Neural cell (in vitro differentiated cells): ENCODE results near the gene MAPK10. TPM values are rescaled to one million over a fixed set of nuclear protein-coding genes. Genes with fewer than 3 reads are reported as not detected.
A peak's percentile ranks its signal among the peaks of the same experiment; 100 is the strongest.

ENCODE experiments used
- H2AFZ ChIP-seq: fragments of 200-600, 300-800 bp; sonication (generic), shearing (Covaris generic); 2 replicates; pipeline ENCODE4 v1.6.0; 2014; ENCODE audit warnings: low read depth, mild to moderate bottlenecking, antibody characterized with exemption, low read length, moderate library complexity
- H3F3A ChIP-seq: fragments of 200-600 bp; shearing (Covaris generic); 2 replicates; pipeline ENCODE4 v1.6.1; 2016; ENCODE audit warnings: mild to moderate bottlenecking, moderate library complexity, mixed read lengths, antibody characterized with exemption, low read length; ENCODE audit not compliant: insufficient read depth, poor library complexity, severe bottlenecking
- H3K27ac ChIP-seq: fragments of 200-600, 300-800 bp; sonication (generic), shearing (Covaris generic); 2 replicates; pipeline ENCODE4 v1.5.1; 2014; ENCODE audit warnings: mild to moderate bottlenecking, low read length, moderate library complexity
- H3K27me3 ChIP-seq: fragments of 300-800, 200-600 bp; sonication (generic), shearing (Covaris generic); 2 replicates; pipeline ENCODE4 v1.6.0; 2014; ENCODE audit warnings: mild to moderate bottlenecking, low read depth, low read length, moderate library complexity; ENCODE audit not compliant: insufficient read depth
- H3K36me3 ChIP-seq: fragments of 300-800, 200-600 bp; sonication (generic), shearing (Covaris generic); 2 replicates; pipeline ENCODE4 v1.5.1; 2014; ENCODE audit warnings: mild to moderate bottlenecking, antibody characterized with exemption, low read length, moderate library complexity; ENCODE audit not compliant: insufficient read depth
- H3K4me2 ChIP-seq: fragments of 300-800, 200-600 bp; sonication (generic), shearing (Covaris generic); 2 replicates; pipeline ENCODE4 v1.6.0; 2014; ENCODE audit warnings: mild to moderate bottlenecking, low read length
- H3K4me3 ChIP-seq: fragments of 300-800, 200-600 bp; sonication (generic), shearing (Covaris generic); 2 replicates; pipeline ENCODE4 v1.5.1; 2014; ENCODE audit warnings: mild to moderate bottlenecking, low read length, moderate library complexity
- H3K79me2 ChIP-seq: fragments of 200-600 bp; shearing (Covaris generic); replicated peaks from 2 replicates; pipeline ENCODE4 v1.6.0; 2014; ENCODE audit warnings: mild to moderate bottlenecking, low read length, moderate library complexity; ENCODE audit not compliant: insufficient read depth
- H3K9ac ChIP-seq: fragments of 300-800, 200-600 bp; sonication (generic), shearing (Covaris generic); 2 replicates; pipeline ENCODE4 v1.6.1; 2016; ENCODE audit warnings: mild to moderate bottlenecking, low read length, mixed read lengths
- H3K9me2 ChIP-seq: fragments of 200-600 bp; shearing (Covaris generic); 2 replicates; pipeline ENCODE4 v1.6.1; 2016; ENCODE audit warnings: mild to moderate bottlenecking, low read length, mixed read lengths; ENCODE audit not compliant: insufficient read depth
- H3K9me3 ChIP-seq: fragments of 200-600, 300-800 bp; sonication (generic), shearing (Covaris generic); 2 replicates; pipeline ENCODE4 v1.6.1; 2016; ENCODE audit warnings: mild to moderate bottlenecking, mixed run types, low read length, moderate library complexity, mixed read lengths
- H4K20me1 ChIP-seq: fragments of 200-600 bp; shearing (Covaris generic); 2 replicates; pipeline ENCODE4 v1.6.1; 2016; ENCODE audit warnings: mild to moderate bottlenecking, mixed run types; ENCODE audit not compliant: insufficient read depth
- CTCF ChIP-seq: fragments of 450-650 bp; IDR thresholded peaks from 2 replicates; pipeline ENCODE4 v1.5.1; 2014; ENCODE audit warnings: antibody characterized with exemption, mild to moderate bottlenecking, moderate library complexity; ENCODE audit not compliant: poor library complexity, severe bottlenecking
- EP300 ChIP-seq: fragments of 450-650 bp; conservative IDR thresholded peaks from 2 replicates; pipeline ENCODE4 v1.6.1; 2014; ENCODE audit warnings: antibody characterized with exemption, mild to moderate bottlenecking, moderate library complexity; ENCODE audit not compliant: poor library complexity, severe bottlenecking
- EZH2 ChIP-seq: fragments of 200-600, 300-800 bp; shearing (Covaris generic), sonication (generic); IDR thresholded peaks from 2 replicates; pipeline ENCODE4 v1.6.1; 2014; ENCODE audit warnings: antibody characterized with exemption, low read length, borderline replicate concordance, mild to moderate bottlenecking; ENCODE audit not compliant: insufficient read depth, poor library complexity, severe bottlenecking
- MXI1 ChIP-seq: fragments of 450-650 bp; conservative IDR thresholded peaks from 2 replicates; pipeline ENCODE4 v1.6.1; 2014; ENCODE audit warnings: antibody characterized with exemption, mild to moderate bottlenecking; ENCODE audit not compliant: poor library complexity, severe bottlenecking
- POLR2AphosphoS5 ChIP-seq: IDR thresholded peaks from 2 replicates; pipeline ENCODE4 v1.6.1; 2012
- RAD21 ChIP-seq: fragments of 450-650 bp; conservative IDR thresholded peaks from 2 replicates; pipeline ENCODE4 v1.6.1; 2014; ENCODE audit warnings: antibody characterized with exemption, mild to moderate bottlenecking, moderate library complexity
- REST ChIP-seq: IDR thresholded peaks from 2 replicates; pipeline ENCODE4 v1.6.1; 2012; ENCODE audit warnings: borderline replicate concordance
- SMC3 ChIP-seq: fragments of 450-650 bp; conservative IDR thresholded peaks from 2 replicates; pipeline ENCODE4 v1.6.1; 2014; ENCODE audit warnings: antibody characterized with exemption, mild to moderate bottlenecking, moderate library complexity; ENCODE audit not compliant: poor library complexity
- TAF1 ChIP-seq: IDR thresholded peaks from 2 replicates; pipeline ENCODE4 v1.6.1; 2012; ENCODE audit warnings: low read depth
- polyA plus RNA-seq: library from polyadenylated mRNA; depleted of rRNA; stranded (reverse); fragments of >200 nt; gene quantifications from 2 replicates; pipeline ENCODE4 v1.2.3, GENCODE V29; 2014

MAPK10 gene
- polyA plus RNA-seq, 1 donor from 2014 or later: 91.9 TPM

- Histone ChIP-seq H3K9me2 (no peaks in the 10 kb centered on the region), H3K27me3 (no peaks in the 10 kb centered on the region), H3K4me3 (peak overlapping the region; percentile 74), H2AFZ (no peak overlapping the region), H3K9ac (peak overlapping the region; percentile 92), H3K9me3 (no peaks in the 10 kb centered on the region), H3F3A (peaks cover 10% of the 10 kb centered on the region), H3K27ac (peak overlapping the region; percentile 99), H3K79me2 (peaks cover 71% of the 10 kb centered on the region), H3K36me3 (peaks cover 12% of the 10 kb centered on the region), H3K4me2 (peak overlapping the region; percentile 93), H4K20me1 (no peaks in the 10 kb centered on the region)
- no peak for TF ChIP-seq CTCF
- TF ChIP-seq RAD21: peak; percentile 21
- TF ChIP-seq EP300: no peak
These were observed 3.2 kb downstream of the MAPK10 start for GRCh38 chr4:86356425-86357210.

GRCh38 chr4:86354390-86354789 lies 5.5 kb downstream of the MAPK10 start:
- H3K27ac ChIP-seq: no peak overlapping the region
- peak overlapping the region; percentile 74 for H3K4me3 ChIP-seq
- peaks cover 6% of the 10 kb centered on the region for H3F3A ChIP-seq
- no peaks in the 10 kb centered on the region for H3K9me2 ChIP-seq
- no peak overlapping the region for H3K4me2 ChIP-seq
- no peaks in the 10 kb centered on the region for H3K27me3 ChIP-seq
- no peaks in the 10 kb centered on the region for H3K9me3 ChIP-seq
- no peak overlapping the region for H3K9ac ChIP-seq
- H3K79me2 ChIP-seq: peaks cover 80% of the 10 kb centered on the region
- TF ChIP-seq POLR2AphosphoS5 (no peak), REST (no peak), MXI1 (no peak), RAD21 (no peak), EZH2 (no peak), SMC3 (no peak), TAF1 (no peak), EP300 (no peak), CTCF (no peak)
- H4K20me1 ChIP-seq: no peaks in the 10 kb centered on the region
- no peak overlapping the region for H2AFZ ChIP-seq
- peaks cover 15% of the 10 kb centered on the region for H3K36me3 ChIP-seq
